ENCODE measurements around the gene LMO7. TPM values are rescaled to one million over a fixed set of nuclear protein-coding genes. Genes with fewer than 3 reads are reported as not detected.

LMO7 gene
- total and polyA plus RNA-seq, 2 of the 13 experiments (the other 11 are each of a cell fraction or from before 2014, with no cell fraction given), result 34.0 to 121 TPM

- no peak for TF ChIP-seq ZBTB10 (CRISPR knock-in tag; IDR thresholded peaks at IDR 0.05; ENCODE audit: borderline replicate concordance)
- no peak for TF ChIP-seq AKNA (CRISPR knock-in tag; IDR thresholded peaks at IDR 0.05; ENCODE audit: borderline replicate concordance)
- TF ChIP-seq WIZ (CRISPR knock-in tag; IDR thresholded peaks at IDR 0.05), result no peak
- TF ChIP-seq PCBP1 (IDR thresholded peaks at IDR 0.05; ENCODE audit: borderline replicate concordance, low read depth, low read length), result no peak
- TF ChIP-seq SKIL (CRISPR knock-in tag; IDR thresholded peaks at IDR 0.05; ENCODE audit: borderline replicate concordance), result no peak
- TF ChIP-seq ZNF33A (CRISPR knock-in tag; IDR thresholded peaks at IDR 0.05; ENCODE audit: borderline replicate concordance), result no peak
- no peak for TF ChIP-seq DPF2 (CRISPR knock-in tag; IDR thresholded peaks at IDR 0.05; ENCODE audit: borderline replicate concordance, low read depth)
- no peak for TF ChIP-seq MEIS1 (CRISPR knock-in tag; IDR thresholded peaks at IDR 0.05; ENCODE audit: borderline replicate concordance)
- TF ChIP-seq XBP1 (CRISPR knock-in tag; IDR thresholded peaks at IDR 0.05), result no peak
- TF ChIP-seq ZNF30 (CRISPR knock-in tag; IDR thresholded peaks at IDR 0.05), result no peak
- no peak for TF ChIP-seq ZBTB43 (CRISPR knock-in tag; conservative IDR thresholded peaks at IDR 0.05)
- TF ChIP-seq ZNF224 (CRISPR knock-in tag; IDR thresholded peaks at IDR 0.05), result no peak
- no peak for TF ChIP-seq GPBP1L1 (CRISPR knock-in tag; IDR thresholded peaks at IDR 0.05)
These were observed 161.6 kb downstream of the LMO7 start (continued) for GRCh38 chr13:75797719-75798118.

Data from HepG2 (cell line).